ENCODE results near the gene C9orf152.

GRCh38 chr9:110202232-110202631 lies 5.7 kb downstream of the C9orf152 start:
- TF ChIP-seq CTCF (IDR thresholded peaks at IDR 0.05 in 8 of 11, conservative IDR thresholded peaks at IDR 0.05 in 3 of 11) (no peak), POLR2AphosphoS5 (IDR thresholded peaks at IDR 0.05) (no peak), POLR2A (IDR thresholded peaks at IDR 0.05) (no peak)

Measured in spleen (tissue), 7 donors.